Measurements from ENCODE around the gene ZKSCAN8.

The ZKSCAN8 gene

GRCh38 chr6:28140616-28141015 lies 1.1 kb upstream of the ZKSCAN8 start:
- DNase-seq, result no peak

- DNase-seq, result no peak
Measured at GRCh38 chr6:28142446-28142845, 763 bp downstream of the ZKSCAN8 start.

DNA sequence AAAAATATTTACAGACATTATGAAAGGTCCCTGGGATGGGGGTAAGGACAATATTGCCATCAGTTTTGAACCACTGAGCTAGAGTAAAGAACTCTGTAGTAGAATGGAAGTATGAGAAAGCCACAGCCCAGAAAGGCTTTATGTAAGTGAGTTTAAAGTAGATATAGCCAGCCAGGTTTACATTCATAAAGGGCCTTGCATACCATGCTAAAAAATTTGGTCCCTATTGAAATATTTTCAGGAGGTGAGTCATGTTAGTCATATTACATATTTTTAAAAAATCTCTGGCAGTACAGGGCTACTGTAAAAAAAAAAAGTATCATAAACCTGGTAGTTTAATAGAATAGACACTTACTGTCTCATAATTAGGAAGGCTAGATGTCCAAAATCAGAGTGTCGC lies 3.5 kb downstream of the ZKSCAN8 start:
- no peak for DNase-seq

- DNase-seq, result no peak
Measured at GRCh38 chr6:28152531-28152930, 10.8 kb downstream of the ZKSCAN8 start.

GRCh38 chr6:28153546-28153945 lies 11.9 kb downstream of the ZKSCAN8 start:
- no peak for DNase-seq

GRCh38 chr6:28154357-28154756 lies 12.7 kb downstream of the ZKSCAN8 start:
- DNase-seq, result no peak

- DNase-seq, result no peak
Measured at GRCh38 chr6:28158318-28158717, 16.6 kb downstream of the ZKSCAN8 start.

DNA sequence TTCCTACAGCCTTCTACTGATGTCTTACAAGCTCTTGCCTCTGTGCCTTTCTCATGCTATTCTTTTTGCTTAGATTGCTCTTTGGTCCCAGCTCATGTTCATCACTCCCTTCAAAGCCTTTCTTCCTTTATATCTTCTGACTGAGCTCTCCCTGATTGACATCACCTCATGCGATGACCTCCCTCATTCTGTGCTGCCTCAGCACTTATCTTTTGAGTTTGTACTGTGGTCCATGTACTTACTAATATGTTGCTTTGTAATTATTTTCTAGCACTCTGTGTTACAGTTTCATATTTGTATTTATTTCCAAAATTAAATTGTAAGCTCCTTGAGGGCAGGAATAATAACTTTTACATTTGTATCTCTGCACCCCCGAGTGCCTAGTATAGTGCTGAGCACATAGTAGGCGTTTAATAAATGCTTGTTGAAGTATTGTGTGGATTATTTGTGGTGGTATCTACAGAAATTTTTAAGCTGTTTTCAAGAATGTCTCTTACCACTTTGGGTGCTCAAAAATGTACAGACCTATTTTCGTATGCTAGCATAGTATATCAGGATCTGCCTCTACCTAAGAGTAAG lies 17.4 kb downstream of the ZKSCAN8 start:
- DNase-seq, result no peak

GRCh38 chr6:28160233-28160632 lies 18.6 kb downstream of the ZKSCAN8 start:
- DNase-seq, result no peak

- DNase-seq, result peak; percentile 9
Measured at GRCh38 chr6:28161410-28162079, 19.9 kb downstream of the ZKSCAN8 start.

GRCh38 chr6:28165563-28165962 lies 23.9 kb downstream of the ZKSCAN8 start:
- no peak for DNase-seq

DNA sequence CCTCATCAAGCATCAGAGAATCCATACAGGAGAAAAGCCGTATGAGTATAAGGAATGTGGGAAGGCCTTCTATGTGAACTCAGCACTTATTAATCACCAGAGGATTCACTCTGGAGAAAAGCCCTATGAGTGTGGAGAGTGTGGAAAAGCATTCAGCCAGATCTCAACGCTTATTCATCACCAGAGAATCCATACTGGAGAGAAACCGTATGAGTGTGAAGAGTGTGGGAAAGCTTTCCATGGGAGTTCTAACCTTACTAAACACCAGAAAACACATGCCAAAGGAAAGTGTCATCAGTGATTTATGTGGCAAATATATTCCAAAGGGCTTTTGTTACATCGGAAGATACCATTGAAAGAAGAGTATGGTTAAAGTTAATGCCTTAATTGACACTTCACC lies 25.4 kb downstream of the ZKSCAN8 start:
- no peak for DNase-seq

DNA sequence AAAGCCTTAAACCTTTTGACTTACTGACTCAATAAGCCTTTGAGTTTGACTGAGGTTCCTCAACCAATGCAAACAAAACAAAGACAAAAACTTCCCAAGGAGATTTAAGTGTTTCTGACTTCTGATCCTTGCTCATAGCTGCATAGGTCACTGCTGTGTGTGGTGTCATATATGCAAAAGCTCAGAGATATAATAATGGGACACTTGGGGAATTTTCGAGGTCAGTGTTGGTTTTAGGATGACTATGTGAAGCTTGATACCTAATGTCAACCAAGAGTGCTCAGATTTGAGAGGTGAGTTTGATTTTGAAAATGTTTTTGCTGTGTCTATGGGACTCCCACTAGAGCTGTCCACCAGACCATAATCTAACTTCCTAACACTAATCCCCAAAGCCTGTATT lies 26.2 kb downstream of the ZKSCAN8 start:
- DNase-seq, result no peak

DNA sequence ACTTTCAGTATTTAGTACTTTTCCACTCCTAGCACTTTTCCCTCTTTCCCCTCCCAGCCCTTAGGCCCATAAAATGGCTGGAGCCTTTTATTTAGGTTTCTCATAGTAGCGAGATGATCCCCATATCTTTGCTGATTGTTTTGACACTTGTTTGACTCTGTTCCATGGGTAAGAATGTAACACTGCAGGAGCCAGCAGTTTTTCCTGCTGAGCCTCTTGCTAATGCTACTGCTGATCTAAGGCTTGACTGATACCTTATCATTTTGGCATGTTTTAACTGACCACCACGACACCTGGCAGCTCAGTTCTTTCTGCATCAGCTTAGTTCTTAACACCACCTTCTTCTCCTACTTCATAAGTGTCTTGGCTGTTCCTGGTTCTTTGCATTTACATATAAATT lies 29.6 kb downstream of the ZKSCAN8 start:
- no peak for DNase-seq

- DNase-seq, result no peak
Measured at GRCh38 chr6:28172006-28172405, 30.3 kb downstream of the ZKSCAN8 start.

GRCh38 chr6:28176373-28176772 lies 34.7 kb downstream of the ZKSCAN8 start:
- DNase-seq, result no peak

DNA sequence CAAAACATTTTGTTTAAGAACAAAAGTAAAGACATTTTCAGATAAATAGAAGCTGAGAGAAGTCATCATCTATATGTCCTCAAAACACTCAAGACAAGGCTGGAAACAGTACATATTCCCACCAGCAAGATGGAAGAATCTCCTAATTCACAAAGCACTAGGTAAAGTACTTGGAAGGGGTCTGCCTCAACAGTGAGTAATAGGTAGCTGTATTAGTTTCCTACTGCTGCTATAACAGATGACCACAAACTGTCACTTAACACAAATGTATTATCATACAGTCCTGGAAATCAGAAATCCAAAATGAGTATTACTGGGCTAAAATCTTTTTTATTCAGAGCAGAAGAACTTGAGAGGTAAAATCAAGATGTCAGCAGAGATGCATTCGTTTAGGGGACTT lies 40.6 kb downstream of the ZKSCAN8 start:
- no peak for DNase-seq

- DNase-seq, result no peak
Measured at GRCh38 chr6:28188111-28188979, 46.7 kb downstream of the ZKSCAN8 start.

DNA sequence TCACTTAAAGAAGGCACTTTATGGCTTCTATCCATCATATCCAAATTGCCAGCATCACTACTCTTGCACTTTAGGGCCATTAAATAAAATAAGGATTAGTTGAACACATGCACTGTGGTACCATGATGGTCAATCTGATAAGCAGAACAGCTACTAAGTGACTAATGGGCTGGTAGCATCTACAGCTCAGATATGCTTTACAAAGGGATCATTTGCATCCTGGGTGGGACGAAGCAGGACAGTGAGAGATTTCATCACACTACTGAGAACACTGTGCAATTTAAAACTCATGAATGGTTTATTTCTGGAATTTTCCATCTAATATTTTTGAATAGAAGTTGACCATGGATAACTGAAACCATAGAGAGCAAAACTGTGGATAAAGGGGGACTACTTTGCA lies 58.3 kb downstream of the ZKSCAN8 start:
- DNase-seq, result no peak

DNA sequence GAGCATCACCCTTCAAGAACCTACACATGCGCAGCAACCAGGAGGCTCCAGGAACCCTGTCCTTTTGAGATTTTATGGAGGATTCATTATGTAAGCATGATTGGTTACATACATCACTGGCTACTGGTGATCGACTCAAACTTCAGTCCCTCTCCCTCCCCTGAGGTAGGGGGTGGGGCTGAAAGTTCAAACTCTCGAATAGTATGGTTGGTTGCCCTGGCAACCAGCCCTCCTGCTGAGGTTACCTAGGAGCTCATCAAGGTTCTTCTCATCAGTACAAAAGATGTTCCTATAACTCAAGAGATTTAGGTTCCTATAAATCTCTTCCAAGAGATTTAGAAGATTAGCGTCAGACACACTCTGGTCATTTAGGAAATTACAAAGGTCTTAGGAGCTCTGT lies 61.5 kb downstream of the ZKSCAN8 start:
- DNase-seq, result no peak

GRCh38 chr6:28205879-28206278 lies 64.2 kb downstream of the ZKSCAN8 start:
- DNase-seq, result no peak

GRCh38 chr6:28206527-28206926 lies 64.8 kb downstream of the ZKSCAN8 start:
- no peak for DNase-seq

GRCh38 chr6:28206928-28207509 lies 65.3 kb downstream of the ZKSCAN8 start:
- DNase-seq, result no peak

All from NCI-H1105 treated with DMSO at 0.1 percent for 48 hours (cell line).